MM.1S (cell line): ENCODE data around the gene NUMB.
"Not testable (repeated sequence)": the region's sequence is repeated elsewhere in the genome, so short reads cannot be mapped to it uniquely, and the experiment has no call there.

Experiments
- DNase-seq: peaks from one replicate; pipeline ENCODE4 v3.0.0-alpha.2; 2015
- H2AFZ ChIP-seq: fragments of 300-600 bp; sonication (generic); 2 replicates; pipeline ENCODE4 v1.6.0; 2016; ENCODE audit warnings: antibody characterized with exemption, low read length
- H3F3A ChIP-seq: fragments of 300-600 bp; sonication (generic); 2 replicates; pipeline ENCODE4 v1.6.1; 2016; ENCODE audit warnings: mild to moderate bottlenecking, antibody characterized with exemption, low read length, moderate library complexity, mixed read lengths; ENCODE audit not compliant: insufficient read depth
- H3K27ac ChIP-seq: fragments of 300-600 bp; sonication (generic); 2 replicates; pipeline ENCODE4 v1.5.1; 2016; ENCODE audit warnings: mild to moderate bottlenecking, low read length
- H3K27me3 ChIP-seq: fragments of 300-600 bp; sonication (generic); replicated peaks from 2 replicates; pipeline ENCODE4 v1.6.0; 2016; ENCODE audit warnings: low read length; ENCODE audit not compliant: insufficient read depth
- H3K36me3 ChIP-seq: fragments of 300-600 bp; sonication (generic); replicated peaks from 2 replicates; pipeline ENCODE4 v1.6.1; 2016; ENCODE audit warnings: mild to moderate bottlenecking, low read length, mixed read lengths; ENCODE audit not compliant: insufficient read depth
- H3K4me1 ChIP-seq: fragments of 300-600 bp; sonication (generic); 2 replicates; pipeline ENCODE4 v1.6.1; 2016; ENCODE audit warnings: low read length, mixed read lengths
- H3K4me2 ChIP-seq: fragments of 300-600 bp; sonication (generic); 2 replicates; pipeline ENCODE4 v1.6.0; 2016; ENCODE audit warnings: low read depth, low read length
- H3K4me3 ChIP-seq: fragments of 300-600 bp; sonication (generic); 2 replicates; pipeline ENCODE4 v1.5.1; 2016; ENCODE audit warnings: low read length, mixed read lengths
- H3K79me2 ChIP-seq: fragments of 300-600 bp; sonication (generic); 2 replicates; pipeline ENCODE4 v1.6.1; 2016; ENCODE audit warnings: mixed run types, low read length, mixed read lengths
- H3K9ac ChIP-seq: fragments of 300-600 bp; sonication (generic); 2 replicates; pipeline ENCODE4 v1.6.1; 2016; ENCODE audit warnings: low read length, mixed read lengths
- H3K9me2 ChIP-seq: fragments of 300-600 bp; sonication (generic); replicated peaks from 2 replicates; pipeline ENCODE4 v1.6.1; 2016; ENCODE audit warnings: mild to moderate bottlenecking, low read length, mixed read lengths; ENCODE audit not compliant: insufficient read depth
- H3K9me3 ChIP-seq: fragments of 300-600 bp; sonication (generic); replicated peaks from 2 replicates; pipeline ENCODE4 v1.6.1; 2016; ENCODE audit warnings: mild to moderate bottlenecking, low read length, mixed read lengths; ENCODE audit not compliant: insufficient read depth
- H4K20me1 ChIP-seq: fragments of 300-600 bp; sonication (generic); 2 replicates; pipeline ENCODE4 v1.6.1; 2016; ENCODE audit warnings: mild to moderate bottlenecking, low read length, moderate library complexity, mixed read lengths; ENCODE audit not compliant: insufficient read depth
- CTCF ChIP-seq: fragments of 300-600 bp; sonication (generic); IDR thresholded peaks from 2 replicates; pipeline ENCODE4 v1.5.1; 2016; ENCODE audit warnings: antibody characterized with exemption, low read length, mixed read lengths
- EZH2 ChIP-seq: fragments of 300-600 bp; sonication (generic); optimal IDR thresholded peaks from 2 replicates; pipeline ENCODE3; 2017; ENCODE audit warnings: low read depth, mild to moderate bottlenecking, antibody characterized with exemption, low read length, mixed read lengths
- EZH2phosphoT487 ChIP-seq: fragments of 300-600 bp; sonication (generic); IDR thresholded peaks from 2 replicates; pipeline ENCODE4 v1.6.1; 2018; ENCODE audit warnings: antibody characterized with exemption, low read length

NUMB gene

DNA sequence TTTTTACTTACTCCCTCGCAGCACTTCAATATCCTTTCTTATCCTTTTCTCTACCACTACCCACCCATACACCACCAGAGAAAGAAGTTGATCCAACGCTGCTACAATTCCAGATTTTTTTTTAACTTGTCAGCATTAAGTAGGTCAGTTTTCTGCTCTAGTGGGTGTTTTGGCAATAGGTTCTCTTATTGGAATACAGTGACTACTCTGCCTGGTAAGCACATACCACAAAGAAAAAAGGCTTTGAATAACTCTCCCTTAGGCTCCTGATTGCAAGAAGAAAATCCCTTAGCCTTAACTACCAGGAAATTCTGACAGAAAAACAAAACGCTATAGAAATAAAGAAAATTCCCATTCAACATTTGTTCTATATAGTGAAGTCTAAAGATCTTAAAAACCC is 72.0 kb downstream of the NUMB start:
- Histone ChIP-seq H3K27me3 (no peaks in the 10 kb centered on the region), H3K4me2 (no peak overlapping the region), H2AFZ (no peak overlapping the region), H3K9ac (no peak overlapping the region), H3K79me2 (no peaks in the 10 kb centered on the region), H4K20me1 (no peaks in the 10 kb centered on the region), H3K27ac (no peak overlapping the region), H3K36me3 (no peaks in the 10 kb centered on the region), H3K9me2 (no peaks in the 10 kb centered on the region), H3K4me1 (no peaks in the 10 kb centered on the region), H3K9me3 (no peaks in the 10 kb centered on the region), H3K4me3 (no peak overlapping the region), H3F3A (no peaks in the 10 kb centered on the region)
- no peak for DNase-seq
- TF ChIP-seq CTCF (no peak), EZH2phosphoT487 (no peak), EZH2 (no peak)

DNA sequence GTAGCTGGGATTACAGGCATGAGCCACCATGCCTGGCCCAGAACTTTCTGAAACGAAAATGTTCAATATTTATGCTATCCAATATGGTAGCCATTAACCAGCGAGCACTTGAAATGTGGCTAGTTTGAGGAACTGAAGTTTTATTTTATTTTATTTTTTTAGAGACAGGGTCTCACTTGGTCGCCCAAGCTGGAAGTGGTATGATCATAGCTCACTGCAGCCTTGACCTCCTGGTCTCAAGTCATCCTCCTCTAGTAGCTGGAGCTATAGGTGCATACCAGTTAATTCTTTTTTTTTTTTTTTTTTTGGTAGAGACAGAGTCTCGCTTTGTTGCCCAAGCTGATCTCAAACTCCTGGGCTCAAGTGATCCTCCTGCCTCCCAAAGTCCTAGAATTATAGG is 73.3 kb downstream of the NUMB start:
- not testable (repeated sequence) for H3K4me2 ChIP-seq, H3K79me2 ChIP-seq, H4K20me1 ChIP-seq

GRCh38 chr14:73383356-73383755 is 75.0 kb downstream of the NUMB start:
- Histone ChIP-seq H3K4me1 (no peaks in the 10 kb centered on the region), H3K4me2 (no peak overlapping the region), H3K9ac (no peak overlapping the region), H4K20me1 (no peaks in the 10 kb centered on the region), H3K27ac (no peak overlapping the region), H3K27me3 (no peaks in the 10 kb centered on the region), H3K9me2 (no peaks in the 10 kb centered on the region), H3K4me3 (no peak overlapping the region), H3K36me3 (no peaks in the 10 kb centered on the region), H3K9me3 (no peaks in the 10 kb centered on the region), H3F3A (no peaks in the 10 kb centered on the region), H3K79me2 (no peaks in the 10 kb centered on the region), H2AFZ (no peak overlapping the region)
- DNase-seq, result no peak
- no peak for TF ChIP-seq EZH2
- no peak for TF ChIP-seq EZH2phosphoT487
- no peak for TF ChIP-seq CTCF

More for the DNA sequence above, 73.3 kb downstream of the NUMB start:
- not testable (repeated sequence) for H3K9ac ChIP-seq, H3K27me3 ChIP-seq, H2AFZ ChIP-seq, H3K27ac ChIP-seq, H3K9me2 ChIP-seq, H3K9me3 ChIP-seq, H3K36me3 ChIP-seq, H3F3A ChIP-seq, DNase-seq, H3K4me3 ChIP-seq, H3K4me1 ChIP-seq

- H2AFZ ChIP-seq, result no peak overlapping the region
- H3K79me2 ChIP-seq, result no peaks in the 10 kb centered on the region
- no peak overlapping the region for H3K4me3 ChIP-seq
- no peaks in the 10 kb centered on the region for H3K36me3 ChIP-seq
- TF ChIP-seq CTCF, result no peak
- no peak for TF ChIP-seq EZH2phosphoT487
- TF ChIP-seq EZH2, result no peak
- H3K9me3 ChIP-seq, result no peaks in the 10 kb centered on the region
- H3K9me2 ChIP-seq, result no peaks in the 10 kb centered on the region
- H3K27ac ChIP-seq, result no peak overlapping the region
- no peaks in the 10 kb centered on the region for H3K27me3 ChIP-seq
- no peaks in the 10 kb centered on the region for H3K4me1 ChIP-seq
- no peak overlapping the region for H3K9ac ChIP-seq
- no peak overlapping the region for H3K4me2 ChIP-seq
- no peak for DNase-seq
- H4K20me1 ChIP-seq, result no peaks in the 10 kb centered on the region
- H3F3A ChIP-seq, result no peaks in the 10 kb centered on the region
Observed at GRCh38 chr14:73381380-73382013, 76.8 kb downstream of the NUMB start.
